Coronary artery (tissue), 2 donors: Measurements from ENCODE around the gene DOCK1.

Experiments
- DNase-seq: peaks from one replicate; pipeline ENCODE4 v3.0.0-alpha.2; 2017; ENCODE audit warnings: low spot score
- H3K27ac ChIP-seq, 2 donors: fragments of 200-600 bp; sonication (generic); one replicate each; pipeline ENCODE4 v1.5.1; 2016 to 2019
- H3K4me3 ChIP-seq: fragments of 200-600 bp; sonication (generic); 2 replicates; pipeline ENCODE4 v1.5.1; 2016; ENCODE audit warnings: mild to moderate bottlenecking, moderate library complexity
- TF ChIP-seq, protein P1 (sequence below): fragments of 200-600 bp; sonication (generic); IDR thresholded peaks from one replicate; pipeline ENCODE4 v1.5.1; 2019; ENCODE audit warnings: antibody characterized with exemption

DOCK1 gene

DNA sequence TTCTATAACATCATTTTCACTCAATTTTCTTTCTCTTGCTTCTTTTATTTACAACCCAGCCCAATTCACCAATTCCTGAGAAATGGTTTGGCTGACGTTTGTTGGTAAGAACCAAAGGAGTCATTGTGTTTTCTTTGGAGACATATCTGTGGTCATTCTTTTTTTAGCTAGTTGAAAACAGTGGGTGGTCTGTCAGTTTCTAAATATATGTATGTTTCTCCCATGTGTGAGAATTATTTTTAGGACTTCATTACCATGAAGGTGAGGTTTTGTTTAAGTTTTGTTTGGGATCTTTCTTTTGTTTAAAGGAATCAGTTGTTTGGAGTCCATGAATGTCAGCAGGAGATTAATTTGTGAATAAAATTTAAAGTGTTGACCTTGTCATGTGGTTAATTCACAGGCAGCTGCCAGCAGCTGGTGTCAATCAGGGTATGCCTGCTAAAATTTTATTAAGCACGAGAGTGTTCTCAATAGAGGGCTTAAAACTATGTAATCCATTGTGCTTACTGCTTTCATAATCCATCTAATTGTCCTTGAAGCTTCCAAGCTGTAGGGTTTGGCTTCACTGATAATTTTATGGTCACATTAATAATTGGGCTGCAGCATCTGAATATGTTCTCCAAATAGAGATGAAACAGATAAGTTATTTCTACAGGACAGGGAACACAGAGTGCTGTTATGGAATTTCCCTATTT is 252.4 kb downstream of the DOCK1 start:
- Histone ChIP-seq H3K27ac (no peak overlapping the region), H3K4me3 (no peak overlapping the region)
- TF ChIP-seq, protein P1, sequence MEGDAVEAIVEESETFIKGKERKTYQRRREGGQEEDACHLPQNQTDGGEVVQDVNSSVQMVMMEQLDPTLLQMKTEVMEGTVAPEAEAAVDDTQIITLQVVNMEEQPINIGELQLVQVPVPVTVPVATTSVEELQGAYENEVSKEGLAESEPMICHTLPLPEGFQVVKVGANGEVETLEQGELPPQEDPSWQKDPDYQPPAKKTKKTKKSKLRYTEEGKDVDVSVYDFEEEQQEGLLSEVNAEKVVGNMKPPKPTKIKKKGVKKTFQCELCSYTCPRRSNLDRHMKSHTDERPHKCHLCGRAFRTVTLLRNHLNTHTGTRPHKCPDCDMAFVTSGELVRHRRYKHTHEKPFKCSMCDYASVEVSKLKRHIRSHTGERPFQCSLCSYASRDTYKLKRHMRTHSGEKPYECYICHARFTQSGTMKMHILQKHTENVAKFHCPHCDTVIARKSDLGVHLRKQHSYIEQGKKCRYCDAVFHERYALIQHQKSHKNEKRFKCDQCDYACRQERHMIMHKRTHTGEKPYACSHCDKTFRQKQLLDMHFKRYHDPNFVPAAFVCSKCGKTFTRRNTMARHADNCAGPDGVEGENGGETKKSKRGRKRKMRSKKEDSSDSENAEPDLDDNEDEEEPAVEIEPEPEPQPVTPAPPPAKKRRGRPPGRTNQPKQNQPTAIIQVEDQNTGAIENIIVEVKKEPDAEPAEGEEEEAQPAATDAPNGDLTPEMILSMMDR: no peak
- no peak for DNase-seq

DNA sequence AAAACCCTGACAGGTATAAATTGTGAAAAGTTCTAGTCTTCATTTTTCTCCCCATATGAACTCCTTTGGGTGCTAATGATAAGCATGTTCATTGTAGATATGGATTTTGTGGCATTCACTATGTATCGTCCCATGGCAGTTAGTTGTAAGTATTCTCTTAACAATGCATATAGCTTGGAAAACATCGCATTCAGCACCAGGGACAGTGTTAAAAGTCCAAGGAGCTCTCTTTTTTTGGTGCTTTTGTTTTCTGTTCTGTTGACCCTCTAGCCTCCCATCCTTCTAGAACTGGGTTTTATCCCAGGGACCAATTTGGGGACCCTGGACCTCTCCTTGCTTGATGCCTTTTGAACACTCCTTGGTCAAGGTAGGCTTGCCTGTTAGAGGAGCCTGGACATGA is 253.4 kb downstream of the DOCK1 start:
- no peak overlapping the region for H3K4me3 ChIP-seq
- TF ChIP-seq, protein P1: no peak
- no peak for DNase-seq
- no peak overlapping the region for H3K27ac ChIP-seq

DNA sequence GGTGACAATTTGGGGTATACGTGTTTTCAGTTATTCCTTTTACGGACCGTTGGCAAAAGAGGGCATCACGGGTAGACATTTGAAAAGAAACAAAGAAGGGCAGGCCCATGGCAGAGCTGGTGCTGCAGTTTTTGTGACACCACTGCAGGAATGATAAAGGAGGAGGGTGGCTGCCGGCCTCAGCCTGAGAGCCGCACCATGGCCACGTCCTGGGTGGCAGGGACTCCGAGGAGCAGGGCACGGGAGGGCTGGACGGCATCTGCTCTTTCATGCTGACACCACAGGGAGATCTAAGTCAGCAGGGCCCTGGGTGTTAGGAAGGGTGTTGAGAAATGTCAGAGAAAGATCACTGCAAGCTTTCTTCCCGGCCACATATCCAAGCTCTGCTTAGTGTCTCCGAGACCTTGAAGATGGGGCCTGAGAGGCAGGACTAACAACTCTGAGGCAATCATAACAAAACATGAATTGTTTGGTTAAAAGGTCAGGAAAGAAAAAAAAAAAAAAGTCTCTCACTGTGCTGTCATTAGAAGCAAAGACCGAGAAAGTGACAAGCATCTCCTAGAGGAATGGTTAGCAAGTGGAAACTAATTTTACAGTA is 254.5 kb downstream of the DOCK1 start:
- Histone ChIP-seq H3K4me3 (no peak overlapping the region), H3K27ac (no peak overlapping the region)
- TF ChIP-seq, protein P1: no peak
- DNase-seq: no peak

DNA sequence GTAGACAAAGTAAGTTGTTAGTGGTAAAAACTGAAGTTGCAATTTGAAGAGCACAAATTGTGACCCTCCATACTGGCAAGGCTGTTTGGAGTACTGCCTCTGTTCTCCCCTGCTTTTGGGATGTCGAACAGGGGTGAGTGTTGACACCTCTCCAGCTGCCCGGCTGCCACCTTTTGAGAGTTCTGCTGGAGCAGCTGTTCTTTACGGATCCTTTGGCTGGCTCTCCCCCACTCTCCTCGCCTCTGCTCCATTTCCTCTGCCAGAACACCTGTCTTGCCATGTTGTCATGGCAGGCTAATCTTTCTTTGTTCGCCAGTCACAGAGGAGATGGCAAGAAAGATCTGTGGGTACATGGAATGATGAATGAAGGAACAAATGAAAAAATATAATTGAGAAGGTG is 256.3 kb downstream of the DOCK1 start:
- Histone ChIP-seq H3K27ac (no peak overlapping the region), H3K4me3 (no peak overlapping the region)
- TF ChIP-seq, protein P1: no peak
- no peak for DNase-seq

DNA sequence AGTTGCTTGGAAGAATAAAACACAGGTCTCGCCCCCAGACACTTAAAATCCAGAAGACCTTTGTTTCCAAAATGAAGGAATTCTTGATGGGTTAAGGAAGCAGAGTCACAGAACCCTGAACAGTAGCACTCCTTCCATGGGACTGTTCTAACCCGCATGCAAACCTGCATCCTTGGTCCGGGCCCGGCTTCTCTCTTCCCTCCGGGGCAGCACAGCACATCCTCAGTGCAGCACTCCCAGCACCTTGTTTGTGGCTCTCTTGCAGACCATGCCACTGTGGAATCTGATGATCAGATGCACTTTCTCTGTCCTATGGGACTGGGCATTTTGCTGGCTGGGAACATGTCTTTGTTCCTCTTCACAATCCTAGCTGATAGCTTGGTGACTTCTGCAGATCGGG is 257.6 kb downstream of the DOCK1 start:
- TF ChIP-seq, protein P1: no peak
- H3K4me3 ChIP-seq: no peak overlapping the region
- DNase-seq: no peak

DNA sequence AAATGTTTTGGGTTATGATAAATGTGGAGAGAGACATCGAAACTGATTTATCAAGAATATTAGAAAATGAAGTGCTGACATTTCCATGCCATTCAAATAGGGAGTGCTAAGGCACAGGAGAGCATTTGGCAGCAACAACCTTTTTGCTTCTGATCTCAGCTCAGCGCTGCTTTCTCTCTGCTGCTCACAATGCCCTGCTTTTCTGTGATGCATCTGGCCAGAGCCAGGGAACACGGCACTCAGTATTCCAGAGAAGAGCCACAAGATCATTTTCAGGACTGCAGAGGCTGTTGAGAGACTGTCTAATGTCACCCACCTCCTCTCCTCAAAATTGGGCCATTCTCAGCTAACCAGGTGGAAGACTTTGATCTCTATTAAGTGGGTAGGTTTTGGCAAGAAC is 263.0 kb downstream of the DOCK1 start:
- Histone ChIP-seq H3K4me3 (no peak overlapping the region), H3K27ac (no peak overlapping the region)
- TF ChIP-seq, protein P1: no peak
- no peak for DNase-seq

More for the DNA sequence above, 257.6 kb downstream of the DOCK1 start:
- H3K27ac ChIP-seq: no peak overlapping the region

DNA sequence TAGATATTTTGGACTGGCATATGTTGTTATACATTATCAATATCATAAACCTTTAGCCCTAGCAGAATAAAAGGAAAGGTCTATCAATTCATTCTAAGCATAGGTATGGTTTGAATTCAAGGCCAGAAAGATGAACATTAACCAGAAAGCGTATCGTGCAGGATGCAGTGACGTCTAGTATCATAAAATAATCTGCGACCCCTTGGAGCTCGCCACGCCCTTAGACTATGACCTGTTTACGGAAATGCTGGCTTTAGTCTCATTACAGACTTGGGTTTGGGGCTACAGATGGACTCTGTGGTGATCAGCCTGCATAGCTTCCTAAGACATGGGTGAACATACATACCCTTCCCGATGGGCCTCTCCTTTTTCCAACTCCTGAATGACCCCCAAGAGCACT is 269.6 kb downstream of the DOCK1 start:
- Histone ChIP-seq H3K27ac (no peak overlapping the region), H3K4me3 (no peak overlapping the region)
- TF ChIP-seq, protein P1: no peak
- no peak for DNase-seq
